Hematopoietic multipotent progenitor cell treated with erythropoietin and hydrocortisone succinate and interleukin-3 and kit ligand, for 15 days (in vitro differentiated cells): Measurements from ENCODE around the gene PHF12.

Experiments used
- DNase-seq: peaks from one replicate; pipeline ENCODE4 v3.0.0-alpha.2; 2015; ENCODE audit warnings: low spot score

The PHF12 gene

DNA sequence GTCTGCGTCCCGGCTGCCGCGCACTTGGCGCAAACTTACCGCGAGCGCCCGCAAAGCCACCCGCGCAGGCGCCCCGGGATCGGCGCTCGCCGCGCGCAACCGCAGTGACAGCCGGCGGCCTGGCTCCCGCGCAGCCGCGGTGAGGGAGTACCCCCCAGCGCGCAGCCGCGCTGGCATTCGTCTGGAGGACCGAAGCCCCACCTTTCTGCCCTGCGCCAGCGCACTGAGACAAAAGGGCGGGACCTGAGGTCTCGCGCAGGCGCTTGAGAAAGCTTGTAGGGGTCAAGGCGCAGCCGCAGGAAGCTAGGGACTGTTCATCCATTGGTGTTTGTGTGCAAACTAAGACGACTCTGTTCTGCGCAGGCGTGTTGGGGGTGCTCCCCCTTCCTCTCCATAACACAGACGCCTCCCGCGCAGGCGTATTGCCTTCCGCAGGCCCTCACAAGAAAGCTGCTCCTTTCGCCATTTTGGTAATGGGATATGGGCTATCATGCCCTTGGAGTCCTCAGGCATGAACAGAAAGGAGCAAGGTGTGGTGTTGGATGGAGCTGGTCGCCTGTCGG is at the start of gene PHF12:
TSS of gene PHF12 (minus strand) at position 91 of the 563 bp plus-strand sequence. CDS start 558 bp downstream, outside the sequence.
- peak; percentile 100 for DNase-seq

DNA sequence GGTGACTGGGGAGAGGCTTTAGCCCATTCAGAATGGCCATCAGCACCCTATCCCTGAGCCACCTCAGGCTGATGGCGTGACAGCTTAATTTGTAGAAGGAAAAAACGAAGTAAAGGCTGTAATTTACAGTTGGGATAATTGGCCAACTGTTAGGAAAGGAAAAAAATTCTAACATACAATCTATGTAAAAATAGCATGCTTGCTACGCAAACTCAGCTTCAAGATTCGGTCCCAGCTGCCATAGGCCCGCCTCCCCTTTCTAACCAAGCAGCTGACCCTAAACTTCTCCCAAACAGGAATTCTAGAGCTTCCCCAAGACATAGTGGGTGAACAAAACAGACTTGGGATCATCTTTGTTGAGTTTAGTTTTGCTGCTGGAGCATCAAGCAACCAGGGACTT is 49.7 kb upstream of the PHF12 start:
- DNase-seq: no peak

DNA sequence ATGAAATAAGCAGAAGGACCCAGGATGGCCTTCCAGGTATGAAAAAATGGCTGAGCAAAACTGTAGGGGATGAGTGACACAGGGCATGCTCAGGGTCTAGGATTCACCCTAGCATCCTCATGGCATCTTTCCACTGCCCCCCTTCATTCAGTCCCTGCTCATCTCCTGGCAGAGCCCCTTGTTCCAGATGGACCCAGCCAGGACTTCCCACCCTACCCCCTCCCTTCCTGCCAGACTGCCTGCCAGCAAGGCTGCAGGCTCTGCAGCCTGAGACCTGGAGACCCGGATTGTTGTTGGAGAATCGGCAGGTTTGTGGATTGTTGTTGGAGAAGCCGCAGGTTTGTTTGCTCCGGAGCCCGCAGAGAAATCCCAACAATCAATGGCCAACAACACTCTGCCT is 47.9 kb upstream of the PHF12 start:
- DNase-seq: no peak

DNA sequence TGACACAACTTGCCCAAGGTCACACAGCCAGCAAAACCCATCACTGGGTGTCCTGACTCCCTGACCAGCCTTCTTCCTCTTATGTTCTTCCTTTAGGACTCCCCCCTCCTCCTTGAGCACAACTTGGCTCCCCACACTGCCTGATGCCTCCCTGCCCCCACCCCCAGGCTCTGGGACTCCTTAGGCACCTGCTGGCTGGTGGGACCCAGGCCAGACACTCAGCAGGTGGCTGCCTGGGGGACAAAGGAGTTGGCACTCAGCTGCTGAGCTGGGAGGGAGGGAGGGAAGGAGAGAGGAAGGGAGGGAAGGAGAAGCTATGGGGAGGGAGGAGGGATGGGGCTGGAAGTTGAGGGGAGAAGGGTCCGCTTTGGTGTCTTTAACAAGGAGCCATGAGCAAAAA is 46.5 kb upstream of the PHF12 start:
- DNase-seq: no peak

DNA sequence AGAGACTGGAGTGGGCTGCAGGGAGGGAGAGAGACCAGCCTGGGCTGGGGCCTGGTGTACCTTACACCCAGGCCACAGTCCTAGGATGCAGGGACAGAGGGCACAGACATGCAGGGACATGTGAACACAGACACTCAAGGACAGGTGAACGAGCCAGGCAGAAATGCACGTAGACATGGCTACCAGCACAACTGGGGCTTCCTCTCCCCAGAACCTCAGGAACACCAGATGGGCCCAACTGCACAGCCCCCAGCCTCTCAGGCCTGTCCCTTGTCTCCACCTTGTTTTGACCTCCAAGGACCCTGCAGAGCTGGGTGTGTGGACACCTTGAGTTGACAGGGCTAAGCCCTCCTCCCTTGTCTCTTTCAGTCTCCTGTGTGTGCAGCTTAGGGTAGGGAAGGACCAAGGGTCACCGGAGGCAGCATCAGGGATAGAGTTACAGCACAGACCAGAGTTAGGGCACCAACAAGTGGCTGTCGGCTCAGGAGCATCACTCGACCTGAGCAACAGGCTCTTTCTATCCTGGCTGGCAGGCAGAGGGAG is 45.3 kb upstream of the PHF12 start:
- no peak for DNase-seq

DNA sequence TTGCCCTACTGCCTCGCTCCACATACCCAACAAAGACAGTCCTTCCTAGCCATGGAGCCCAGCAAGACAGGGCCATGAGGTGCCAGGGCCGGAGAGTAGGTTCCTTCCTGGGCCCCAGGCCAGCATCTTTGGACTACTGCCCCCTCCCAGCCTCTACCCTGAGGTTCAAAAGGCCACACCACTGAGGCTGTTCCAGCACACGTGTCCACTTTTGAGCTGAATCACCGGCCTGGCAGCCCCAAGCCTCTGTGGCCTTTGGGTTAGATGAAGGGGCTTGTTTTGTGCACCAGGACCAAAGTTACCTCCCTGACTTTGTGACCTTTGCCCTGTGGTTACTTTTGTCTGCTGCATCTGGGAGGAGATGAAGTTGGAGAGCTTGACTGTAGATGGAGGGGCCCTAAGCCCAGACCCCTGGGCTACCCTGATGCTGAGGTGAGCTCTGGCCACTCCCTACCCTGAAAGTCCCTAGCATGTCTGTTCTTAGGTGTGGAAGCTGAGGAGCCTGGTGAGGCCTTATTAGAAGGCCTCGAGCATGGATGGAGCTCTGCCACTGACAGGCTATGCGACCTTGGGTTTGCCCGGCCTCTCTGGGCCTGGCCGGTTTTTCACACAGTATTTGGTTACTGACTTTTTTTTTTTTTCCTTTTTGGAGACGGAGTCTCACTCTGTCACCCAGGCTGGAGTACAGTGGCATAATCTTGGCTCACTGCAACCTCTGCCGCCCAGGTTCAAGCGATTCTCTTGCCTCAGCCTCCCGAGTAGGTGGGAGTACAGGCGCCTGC is 42.5 kb upstream of the PHF12 start:
- DNase-seq: no peak

DNA sequence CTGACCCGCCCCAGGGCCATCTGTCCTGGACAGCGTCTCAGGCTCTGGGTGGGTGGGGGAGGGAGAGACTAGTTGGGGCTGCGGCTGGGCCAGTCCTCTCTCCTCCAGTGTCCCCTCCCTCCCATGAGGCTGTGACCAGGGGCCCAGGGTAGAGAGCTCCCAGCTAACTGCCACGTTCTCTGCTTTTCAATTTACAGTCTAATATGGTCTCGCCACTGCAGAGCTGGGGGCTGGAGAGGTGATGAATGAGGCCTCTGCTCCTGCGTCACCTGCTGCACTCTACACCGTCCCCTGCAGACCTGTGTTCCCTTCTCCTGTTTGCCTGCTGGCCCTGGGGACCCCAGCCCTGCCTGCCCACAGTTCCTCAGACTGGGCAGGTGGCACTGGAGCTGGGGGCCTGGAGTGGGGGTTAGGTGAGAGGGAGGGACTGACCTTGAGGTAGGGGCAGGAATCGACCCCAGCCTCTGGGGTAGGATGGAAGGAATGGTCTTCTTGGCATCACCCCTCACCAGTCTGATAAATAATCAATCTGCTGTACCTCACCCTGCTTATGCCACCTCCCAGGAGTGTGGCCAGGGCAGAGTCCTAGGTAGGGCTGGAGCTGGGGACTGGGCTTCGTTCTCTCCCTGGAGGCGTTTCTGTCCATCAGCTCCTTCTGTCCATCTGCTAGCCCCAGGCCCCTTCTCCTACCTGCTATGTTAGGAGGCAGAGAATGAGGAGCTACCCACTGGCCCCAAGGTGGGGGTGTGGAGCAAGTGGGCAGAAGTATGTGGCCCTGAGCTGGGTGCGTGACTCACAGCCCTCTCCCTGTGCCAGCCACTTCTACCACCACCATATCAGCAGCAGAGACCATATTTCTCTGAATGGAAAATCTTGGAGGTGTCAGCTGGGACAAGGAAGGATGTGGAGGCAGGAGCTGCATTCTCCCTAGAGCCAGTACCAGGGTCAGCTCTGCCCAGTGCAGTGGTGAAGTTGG is 41.6 kb upstream of the PHF12 start:
- no peak for DNase-seq

DNA sequence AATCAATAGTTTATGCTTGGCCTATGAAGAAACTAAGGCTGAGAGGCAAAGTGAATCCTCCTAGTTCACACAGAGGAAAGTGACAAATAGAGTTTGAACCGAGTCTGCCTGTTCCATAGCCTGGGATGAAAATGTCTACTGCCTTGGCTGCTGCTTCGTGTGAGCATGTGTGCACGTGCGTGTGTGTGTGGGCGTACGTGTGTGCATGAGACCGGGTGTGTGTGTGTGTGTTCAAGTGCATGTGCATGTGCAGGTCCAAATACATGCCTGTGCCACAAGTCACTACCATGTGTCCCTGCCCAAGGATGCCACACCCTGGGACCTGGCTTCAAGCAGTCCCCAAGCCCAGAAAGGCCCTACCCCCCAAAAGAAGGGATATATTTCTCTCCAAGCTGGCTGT is 40.9 kb upstream of the PHF12 start:
- DNase-seq: no peak

DNA sequence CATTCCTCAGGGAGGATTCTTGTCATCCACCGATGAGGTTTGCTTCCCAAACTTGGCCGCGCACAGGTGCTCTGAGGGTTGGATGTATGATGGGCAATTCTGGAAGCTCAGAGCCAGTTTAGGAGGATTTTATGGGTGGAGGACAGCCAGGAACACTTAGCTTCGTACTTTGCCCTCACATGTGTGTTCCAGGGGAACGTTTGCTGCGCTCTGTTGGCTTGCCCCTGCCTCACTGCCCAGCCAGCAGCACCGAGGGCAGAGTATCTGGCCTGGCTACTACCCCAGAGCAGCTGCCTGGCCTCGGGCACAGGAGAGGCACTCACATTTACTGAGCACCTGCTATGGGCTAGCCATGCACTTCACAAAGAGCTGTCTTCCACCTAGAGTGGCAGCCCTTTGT is 40.5 kb upstream of the PHF12 start:
- DNase-seq: no peak

DNA sequence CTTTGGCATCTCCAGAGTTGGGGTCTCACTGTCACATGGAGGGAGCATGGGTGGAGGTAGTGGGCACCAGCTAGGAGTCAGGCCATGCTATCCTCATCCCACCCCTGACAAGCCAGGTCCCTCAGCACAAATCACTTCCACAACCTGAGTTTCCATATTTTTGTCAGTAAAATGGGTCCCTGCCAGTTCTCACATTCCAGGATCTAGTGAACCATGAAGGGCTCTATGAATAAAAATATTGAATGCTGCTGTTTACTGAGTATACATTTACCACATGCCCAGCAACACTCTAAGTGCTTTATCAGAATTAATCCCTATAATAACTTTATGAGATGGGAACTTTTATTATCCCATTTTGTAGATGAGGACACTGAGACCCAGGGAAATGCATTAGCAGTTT is 37.7 kb upstream of the PHF12 start:
- no peak for DNase-seq

DNA sequence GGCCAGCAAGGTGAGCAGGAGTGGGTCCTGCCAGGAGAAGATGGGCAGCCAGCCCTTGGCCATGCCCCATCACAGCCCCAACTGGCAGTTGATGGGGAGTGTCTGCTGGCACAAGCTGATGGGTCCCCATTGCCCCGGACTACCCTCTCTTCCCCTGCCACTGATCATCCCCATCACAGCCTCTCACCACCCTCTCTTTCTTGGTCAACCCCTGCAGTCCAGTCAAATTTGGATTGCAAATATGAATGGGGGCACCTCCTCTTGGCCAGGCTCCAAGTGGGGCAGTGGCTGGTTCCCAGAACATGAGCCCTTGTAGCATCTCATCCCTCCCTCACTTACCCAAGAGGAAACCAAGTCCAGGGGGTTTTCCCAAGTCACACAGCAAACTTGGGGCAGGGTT is 37.2 kb upstream of the PHF12 start:
- DNase-seq: no peak

DNA sequence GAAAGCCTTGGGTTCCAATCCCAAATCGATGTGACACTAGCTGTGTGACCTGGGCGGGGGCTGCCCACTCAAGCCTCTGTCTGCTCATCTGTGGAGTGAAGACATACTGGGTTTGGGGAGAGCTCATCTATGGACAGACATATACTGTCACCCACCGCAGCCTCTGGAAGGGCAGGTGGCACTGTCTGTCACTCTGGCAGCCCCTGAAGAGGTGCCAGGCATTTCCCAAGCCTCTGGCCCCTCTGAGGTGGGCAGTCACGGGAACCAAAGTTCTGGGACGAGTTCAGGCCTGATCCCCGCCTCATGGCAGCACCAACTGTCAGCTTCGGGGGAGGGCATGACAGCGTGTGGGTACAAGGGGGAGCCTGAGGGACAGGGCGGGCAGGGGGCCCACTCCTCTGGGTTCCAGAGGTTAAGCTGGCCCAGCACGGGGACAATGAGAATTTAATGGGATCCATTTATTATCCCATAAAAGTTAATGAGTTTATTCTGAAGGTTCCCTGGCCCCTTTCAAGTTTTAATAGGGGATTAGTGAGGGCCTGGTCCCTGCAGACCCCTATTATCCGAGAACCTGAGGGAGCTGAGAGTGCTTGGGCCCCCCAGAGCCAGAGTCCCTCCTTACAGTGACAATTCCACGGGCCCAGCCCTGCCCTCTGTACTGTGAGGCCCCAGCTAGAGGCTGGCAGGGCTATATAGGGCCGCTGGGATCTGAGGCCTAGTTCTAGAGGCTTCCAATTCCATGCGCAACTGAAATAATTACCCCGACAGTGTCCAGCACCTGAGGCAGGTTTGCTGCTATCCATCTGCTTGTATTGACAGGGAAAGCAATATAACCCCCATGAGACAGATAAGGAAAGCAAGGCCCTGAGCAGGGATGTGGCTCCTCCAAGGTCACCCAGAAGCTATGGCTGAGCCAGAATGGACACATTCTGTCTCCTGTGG is 35.7 kb upstream of the PHF12 start:
- no peak for DNase-seq

DNA sequence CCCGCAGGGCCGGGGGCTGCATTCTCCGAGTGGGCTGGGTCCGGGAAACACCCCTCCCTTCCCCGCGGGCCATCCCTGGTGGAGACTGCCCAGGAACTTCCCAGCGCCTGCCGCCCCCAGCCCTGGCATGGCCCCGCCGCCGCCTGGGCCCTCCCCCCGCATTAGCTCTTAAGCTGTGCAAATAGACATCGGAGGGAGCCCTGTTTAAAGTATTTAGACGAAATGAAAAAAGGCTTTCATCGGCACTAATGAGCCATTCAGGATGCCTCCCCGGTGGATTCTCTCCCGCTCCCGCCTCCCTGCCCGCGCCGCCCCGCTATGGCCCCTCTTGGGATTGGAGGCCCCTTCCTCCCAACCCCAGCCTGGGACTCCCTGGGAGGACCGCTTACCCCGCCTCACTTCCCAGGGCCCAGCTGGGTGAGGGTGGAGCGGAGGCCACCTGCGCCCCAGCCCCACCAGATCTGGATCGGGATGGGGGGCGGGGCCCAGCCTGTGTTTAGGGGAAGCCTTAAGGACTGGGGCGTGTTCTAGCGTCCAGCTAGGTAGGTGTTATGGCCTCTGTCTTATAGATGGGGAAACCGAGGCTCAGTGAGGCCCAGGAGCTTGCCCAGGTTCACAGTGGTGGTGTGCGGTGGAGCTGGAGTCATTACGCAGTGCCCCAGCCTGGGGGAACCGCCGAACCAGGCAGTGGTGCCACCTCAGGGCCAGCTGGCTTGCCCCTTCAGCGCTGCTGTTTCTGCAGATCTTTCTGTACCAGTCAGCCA is 34.8 kb upstream of the PHF12 start:
- DNase-seq: no peak

DNA sequence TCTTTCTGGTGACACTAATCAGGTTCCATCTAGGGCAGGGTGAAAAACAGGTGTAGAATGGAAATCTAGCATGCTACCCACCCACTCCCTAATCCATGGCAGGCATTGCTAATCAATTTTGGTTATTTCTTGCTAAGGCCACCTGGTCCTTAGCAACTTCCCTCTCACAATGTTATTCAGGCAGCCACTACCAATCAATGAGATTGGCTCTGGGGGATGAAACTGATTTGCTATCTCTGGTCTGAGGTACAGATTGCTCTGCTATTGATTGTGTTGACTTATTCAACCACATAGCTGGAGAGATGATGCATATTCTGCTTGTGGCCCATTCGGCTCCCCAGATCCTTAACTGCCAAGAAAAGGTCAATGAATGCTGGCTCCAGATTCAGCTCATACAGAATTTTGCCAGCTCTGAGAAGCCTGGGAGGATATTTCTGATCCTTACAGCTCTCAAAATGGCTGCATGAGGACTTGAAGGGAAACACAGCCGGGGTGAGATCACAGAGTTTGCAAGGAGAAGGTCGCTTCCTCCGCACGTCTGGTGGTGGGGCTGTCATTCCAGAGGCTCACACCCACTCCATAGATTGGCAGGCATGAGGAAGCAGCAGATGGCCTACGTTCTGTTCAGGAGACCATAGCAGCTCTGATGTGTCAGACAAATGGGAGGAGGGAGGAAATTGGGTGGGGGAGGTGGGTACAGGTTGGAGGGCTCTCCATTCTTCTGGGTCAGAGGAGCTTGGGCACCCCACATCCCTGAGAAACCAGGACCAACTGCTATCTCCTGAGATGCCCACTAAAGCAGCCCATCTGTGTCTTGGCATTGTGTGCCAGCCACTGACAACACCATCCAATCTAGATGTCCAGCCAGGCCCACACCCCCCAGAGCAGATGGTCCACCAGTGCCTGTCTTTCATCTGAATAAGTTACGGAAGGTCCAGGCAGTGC is 32.2 kb upstream of the PHF12 start:
- no peak for DNase-seq

DNA sequence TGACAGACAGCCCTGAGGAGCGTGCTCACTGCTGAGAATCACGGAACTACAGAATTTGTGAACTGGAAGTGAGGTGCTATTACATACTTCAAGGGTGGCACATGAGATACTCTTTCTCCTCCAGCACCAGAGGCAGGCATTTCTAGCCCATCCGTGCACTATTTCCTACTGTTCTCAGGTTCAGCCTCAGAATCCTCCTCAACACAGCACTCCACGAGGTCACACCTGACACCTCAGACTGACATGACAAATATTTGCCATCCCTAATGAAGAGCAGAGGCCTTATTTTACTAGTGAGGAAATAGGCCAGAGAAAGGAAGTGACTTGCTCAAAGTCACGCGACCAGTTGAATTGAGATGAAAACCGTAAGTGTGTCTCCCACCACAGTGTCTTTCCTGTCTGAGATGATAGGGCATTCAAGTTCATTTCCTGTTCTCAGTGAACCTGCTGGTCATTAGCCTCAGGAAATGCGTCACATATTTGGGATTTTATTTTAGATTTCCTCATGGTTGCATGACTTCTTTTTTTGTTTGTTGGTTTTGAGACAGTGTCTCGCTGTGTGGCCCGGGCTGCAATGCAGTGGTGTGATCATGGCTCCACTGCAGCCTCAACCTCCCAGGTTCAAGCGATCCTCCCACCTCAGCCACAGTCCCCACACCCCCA is 30.9 kb upstream of the PHF12 start:
- DNase-seq: no peak

DNA sequence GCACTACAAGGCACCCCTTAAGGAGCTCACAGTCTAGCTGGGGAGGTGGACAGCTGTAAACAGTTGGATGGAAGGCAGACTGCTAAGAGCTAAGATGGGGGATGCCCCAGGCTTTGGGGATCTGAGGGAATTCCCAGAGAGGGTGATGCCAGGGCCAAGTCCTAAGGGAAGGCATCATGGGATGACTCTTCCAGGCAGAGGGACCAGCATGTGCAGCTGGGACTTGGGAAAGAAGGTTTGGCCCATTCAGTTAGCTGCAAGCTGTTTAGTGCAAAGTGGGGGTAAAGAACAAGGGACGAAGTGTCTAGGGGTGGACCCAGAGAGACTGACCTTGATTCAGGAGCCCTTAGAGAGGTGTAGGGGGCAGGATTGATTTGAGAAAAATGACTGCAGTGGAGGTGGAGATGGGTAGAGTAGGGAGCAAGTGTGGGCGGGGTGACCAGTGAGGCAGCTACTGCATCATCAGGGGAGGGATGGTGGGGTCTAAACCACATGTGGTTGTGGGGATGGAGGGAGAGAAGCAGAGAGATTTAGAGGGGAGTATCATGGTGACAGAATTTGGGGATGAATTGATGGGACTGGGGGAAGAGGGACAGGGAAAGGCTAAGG is 27.1 kb upstream of the PHF12 start:
- no peak for DNase-seq

DNA sequence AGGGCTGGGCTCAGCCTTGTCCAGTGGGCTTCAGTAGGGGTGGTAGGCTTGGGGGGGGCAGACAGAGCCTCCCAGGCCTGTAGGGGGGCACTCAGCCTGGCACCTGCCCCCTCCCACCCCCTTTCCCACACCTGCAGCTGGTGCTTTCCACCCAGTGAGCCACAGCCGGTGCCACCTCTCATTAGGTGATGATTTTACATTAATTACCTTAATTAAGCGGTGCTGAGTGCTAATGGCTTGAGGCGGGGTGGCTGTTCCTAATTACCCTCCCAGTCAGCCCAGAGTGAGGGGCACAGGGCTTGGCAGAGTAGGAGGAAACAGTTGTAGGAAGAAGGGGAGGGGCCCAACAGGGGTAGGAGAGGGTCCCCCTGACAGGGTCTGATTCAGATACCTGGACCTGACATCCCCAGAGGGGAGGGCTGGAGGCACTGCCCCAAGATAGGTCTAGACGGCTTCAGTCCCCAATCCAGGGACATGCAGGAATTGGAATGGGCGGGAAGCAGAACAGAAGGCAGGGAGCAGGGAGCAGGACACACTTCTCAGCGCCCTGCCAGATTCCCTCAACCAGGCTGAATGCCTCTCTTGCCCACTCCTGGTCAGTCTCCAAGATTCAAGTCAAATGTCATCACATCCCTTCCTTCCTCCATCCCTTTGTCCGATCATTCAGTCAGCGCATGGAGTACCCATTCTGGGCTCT is 26.5 kb upstream of the PHF12 start:
- DNase-seq: no peak

DNA sequence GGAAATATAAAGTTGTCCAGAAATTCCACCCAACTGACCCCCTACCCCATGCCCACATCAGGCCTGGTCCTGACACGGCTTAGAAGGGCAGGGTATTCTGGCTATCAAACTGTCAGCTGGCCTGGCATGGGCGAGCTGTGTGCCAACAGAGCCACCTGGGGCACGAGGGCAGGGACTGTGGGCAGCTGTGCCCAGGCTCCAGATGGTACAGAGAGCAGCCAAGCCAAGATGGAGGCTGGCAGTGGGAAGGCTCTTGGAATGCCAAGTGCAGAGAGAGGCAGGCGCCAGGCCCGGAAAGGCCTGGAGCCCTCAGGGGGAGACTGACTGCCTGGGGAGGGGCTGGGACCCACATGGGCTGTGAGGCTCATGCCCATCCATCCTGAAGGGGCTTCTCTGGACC is 24.3 kb upstream of the PHF12 start:
- DNase-seq: no peak
